M059J (cell line): Measurements from ENCODE around the gene HEXA. TPM values are rescaled to one million over a fixed set of nuclear protein-coding genes. Genes with fewer than 3 reads are reported as not detected.

Experiments
- DNase-seq: peaks from one replicate; pipeline ENCODE4 v3.0.0-alpha.2; 2012; ENCODE audit warnings: low read depth
- total RNA-seq: library from RNA; depleted of rRNA; stranded (reverse); fragments of >200 nt; shearing (Covaris generic); gene quantifications from 2 replicates; pipeline ENCODE4 v1.2.3, GENCODE V29; 2014; rRNA removed

Gene HEXA
- total RNA-seq, 1 experiment from 2014 or later = 116 TPM

DNA sequence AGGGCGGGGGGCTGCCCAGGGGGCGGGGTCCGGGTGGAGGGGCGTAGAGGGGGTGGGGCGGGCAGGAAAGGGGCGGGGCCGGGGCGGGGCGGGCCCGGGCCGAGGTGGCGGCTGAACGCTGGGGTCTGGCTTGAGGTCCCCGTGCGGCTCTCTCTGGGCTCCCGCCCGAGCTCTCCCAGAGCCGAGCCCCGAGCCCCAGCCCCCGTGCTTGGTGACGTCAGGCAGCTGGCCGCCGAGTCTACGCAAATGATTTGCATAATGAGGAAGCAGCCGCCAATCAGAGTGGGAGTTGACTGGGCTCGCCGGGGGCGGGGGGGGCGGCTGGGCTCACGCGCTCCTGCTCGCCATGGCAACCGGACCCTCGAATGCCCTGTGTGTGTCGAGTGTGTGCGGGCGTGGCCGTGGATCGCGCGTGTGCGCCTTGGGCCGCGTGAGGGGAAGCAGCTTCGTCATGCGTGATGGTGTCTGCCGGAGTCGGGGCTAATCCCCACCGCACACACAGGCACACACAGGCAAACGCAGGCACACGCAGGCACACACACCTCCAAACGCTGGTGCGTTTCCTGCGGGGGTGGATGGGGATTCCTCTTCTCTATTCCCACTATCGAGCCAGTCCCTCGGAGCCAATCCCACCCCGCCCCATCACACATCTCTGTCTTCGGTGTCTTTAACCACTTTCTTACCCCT is 55.7 kb downstream of the HEXA start, which contains the start of gene CELF6:
Gene CELF6, minus strand, starts transcription at position 173 of the 687 bp plus-strand sequence. CDS start 283 bp downstream, outside the sequence.
- peak; percentile 76 for DNase-seq

- peak; percentile 55 for DNase-seq
These were observed 56.3 kb downstream of the HEXA start for GRCh38 chr15:72319360-72319984.

- DNase-seq = no peak
These were observed 57.3 kb downstream of the HEXA start for GRCh38 chr15:72318408-72318942.

DNA sequence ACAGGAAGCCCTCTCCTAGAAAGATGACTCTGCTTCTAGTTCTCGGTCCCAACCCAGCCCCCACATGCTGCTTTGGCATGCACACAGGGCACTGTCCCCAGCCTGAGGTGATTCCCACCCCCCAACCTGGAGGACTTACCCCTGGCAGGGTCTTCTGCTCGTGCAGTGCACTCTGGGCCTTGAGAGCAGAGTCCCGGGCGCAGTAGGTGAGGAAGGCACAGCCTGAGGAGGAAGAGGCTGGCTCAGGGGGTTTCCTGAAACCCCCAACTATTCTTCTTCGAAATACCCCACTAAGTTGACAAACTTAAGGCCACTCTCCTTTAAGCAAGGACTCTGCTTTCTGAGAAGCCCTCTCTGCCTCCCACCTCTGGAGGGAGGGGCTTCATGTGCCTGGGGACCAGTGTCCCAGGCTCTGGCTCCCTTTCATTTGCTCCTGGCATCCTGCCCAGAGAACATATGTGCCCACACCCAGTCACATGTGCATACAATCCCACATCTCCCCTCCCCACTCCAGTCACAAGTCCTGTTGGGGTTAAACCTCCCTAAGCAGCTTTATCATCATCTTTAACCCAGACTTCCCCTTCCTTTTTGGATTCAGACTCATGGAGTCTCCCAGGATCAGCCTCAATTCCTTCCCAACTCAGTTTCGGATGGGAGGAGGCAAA is 60.0 kb downstream of the HEXA start:
- DNase-seq = no peak

GRCh38 chr15:72313881-72314280 is 61.9 kb downstream of the HEXA start:
- DNase-seq = no peak

DNA sequence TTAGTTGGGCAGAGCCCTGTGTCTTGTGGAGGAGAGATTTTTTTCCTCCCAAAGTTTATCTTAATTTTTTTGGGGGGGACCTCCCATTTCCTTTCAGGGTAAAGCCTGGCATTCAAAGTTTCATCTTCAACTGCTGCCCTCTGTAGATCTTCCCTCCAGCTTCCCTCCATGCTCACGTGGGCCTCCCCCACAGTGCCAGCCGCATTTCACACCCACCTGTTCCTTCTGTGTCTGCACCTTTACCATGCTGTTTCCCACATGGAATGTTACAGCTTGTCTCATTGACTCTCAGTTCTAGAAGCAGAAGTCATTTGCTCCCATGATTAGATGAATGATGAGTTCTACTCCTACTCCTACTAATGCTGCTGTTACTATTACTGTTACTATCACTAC is 62.4 kb downstream of the HEXA start:
- DNase-seq = no peak

DNA sequence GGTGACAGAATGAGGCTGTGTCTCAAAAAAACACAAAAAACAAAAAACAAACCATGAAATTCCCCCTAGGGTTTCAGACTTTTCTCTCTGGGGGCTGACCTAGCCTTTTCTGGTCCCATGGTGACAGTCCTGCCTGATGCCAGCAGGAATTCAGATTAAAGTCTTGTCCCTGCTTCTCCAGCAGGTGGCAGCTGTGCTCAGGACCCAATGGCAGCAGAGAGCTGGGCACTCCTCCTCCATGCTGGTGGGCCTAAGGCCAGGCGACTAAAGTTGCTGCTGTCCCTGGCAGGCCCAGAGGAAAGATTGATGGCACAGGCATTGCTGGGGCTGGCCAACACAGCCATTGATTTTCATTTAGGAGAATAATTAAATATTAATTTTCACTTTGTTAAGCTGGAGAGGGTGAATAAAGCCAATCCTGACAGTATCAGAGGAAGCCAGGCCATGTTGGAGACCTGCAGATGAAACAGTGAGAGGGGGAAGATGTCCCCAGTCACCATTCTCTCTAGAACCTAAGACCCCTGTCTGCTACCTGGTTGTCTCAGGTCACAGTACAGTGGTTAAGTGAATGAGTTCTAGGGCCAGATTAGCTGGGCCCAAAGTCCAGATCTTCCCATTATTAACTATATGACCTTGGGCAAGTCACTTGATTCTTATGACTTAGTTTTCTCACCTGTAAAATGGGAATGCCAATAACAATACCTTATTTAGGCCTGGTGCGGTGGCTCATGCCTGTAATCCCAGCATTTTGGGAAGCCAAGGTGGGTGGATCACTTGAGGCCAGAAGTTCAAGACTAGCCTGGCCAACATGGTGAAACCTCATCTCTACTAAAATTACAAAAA is 63.0 kb downstream of the HEXA start:
- peak; percentile 64 for DNase-seq

DNA sequence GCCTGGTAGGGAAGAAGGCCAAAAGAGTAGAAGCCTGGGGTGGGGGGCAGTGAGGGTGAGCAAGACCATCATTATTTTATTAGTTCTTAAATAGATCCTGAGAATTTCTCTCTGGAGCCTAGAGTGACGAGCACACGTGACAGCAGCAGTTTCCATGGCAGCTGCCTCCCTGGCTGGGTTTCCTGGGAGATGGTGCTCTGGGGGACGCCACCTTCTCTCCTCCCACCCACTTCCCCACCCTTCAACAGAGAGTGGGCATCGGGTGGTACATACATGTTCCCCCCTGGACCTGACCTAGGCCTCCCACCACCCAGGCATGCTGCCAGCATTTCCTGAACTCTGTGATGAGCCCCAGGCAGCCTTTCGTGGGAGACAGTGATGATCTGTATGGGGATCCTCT is 68.8 kb downstream of the HEXA start:
- DNase-seq = no peak

- peak; percentile 28 for DNase-seq
These were observed 69.5 kb downstream of the HEXA start for GRCh38 chr15:72306211-72306785.

DNA sequence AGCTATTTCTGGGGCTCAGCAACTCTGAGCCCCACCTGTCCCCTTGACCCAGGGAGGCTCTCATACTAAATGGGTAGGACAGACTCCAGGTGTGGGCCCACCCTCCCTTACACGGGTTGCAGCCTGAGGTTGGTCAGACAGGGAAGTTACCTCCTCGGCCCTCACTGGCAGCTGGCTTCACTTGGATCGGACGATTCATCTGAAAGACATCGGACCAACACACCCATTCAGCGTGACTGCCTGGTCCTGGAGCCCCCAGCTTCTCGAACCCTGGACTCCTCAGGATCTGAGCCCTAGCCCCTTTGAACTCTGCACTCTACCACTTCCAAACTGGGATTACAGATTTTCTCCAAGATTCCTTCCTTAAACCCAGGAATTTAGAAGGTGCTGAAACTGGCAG is 71.2 kb downstream of the HEXA start:
- DNase-seq = no peak

GRCh38 chr15:72302955-72303354 is 72.9 kb downstream of the HEXA start:
- no peak for DNase-seq

Other genes with a start within 250 kb of the HEXA start
- gene GRAMD2A, start 178.2 kb downstream of the HEXA start, total RNA-seq = 0.34 and 0.44 TPM in 2 replicates
- gene PKM, start 144.8 kb downstream of the HEXA start, total RNA-seq = 2,564 and 2,981 TPM in 2 replicates
- gene PARP6, start 103.5 kb downstream of the HEXA start, total RNA-seq = 34.6 and 38.7 TPM in 2 replicates
- gene CELF6, start 55.9 kb downstream of the HEXA start, total RNA-seq = not detected in 2 replicates
- not detected in 2 replicates for gene TMEM202, start 22.3 kb upstream of the HEXA start, total RNA-seq
- 25.0 and 31.6 TPM in 2 replicates for gene ARIH1, start 98.3 kb upstream of the HEXA start, total RNA-seq